Kidney (tissue), 14 donors: ENCODE measurements around the gene ZMIZ2. TPM values are rescaled to one million over a fixed set of nuclear protein-coding genes. Genes with fewer than 3 reads are reported as not detected.

ENCODE experiments used
- DNase-seq, 5 donors: peaks; one replicate each; pipeline ENCODE4 v3.0.0-alpha.2; 2013 to 2020
- FAIRE-seq: peaks from 2 replicates; lab custom pipeline; 2012; peaks lifted over from hg19 to GRCh38; lab: Jason Lieb, UNC
- H3K27ac ChIP-seq, 2 donors: one replicate each; pipeline ENCODE4 v1.7.0; 2013; ENCODE audit warnings: low read depth in 2 of 2, low read length in 2 of 2, inconsistent platforms in 1 of 2
- H3K27me3 ChIP-seq: one replicate; pipeline ENCODE4 v1.7.1; 2013; ENCODE audit warnings: low read length, inconsistent platforms; ENCODE audit not compliant: control insufficient read depth, insufficient read depth
- H3K36me3 ChIP-seq, 3 donors: one replicate each; pipeline versions ENCODE4 v1.7.0 to v1.7.1; 2013; ENCODE audit warnings: low read length in 3 of 3, control low read depth in 1 of 3, inconsistent platforms in 1 of 3; ENCODE audit not compliant: insufficient read depth in 3 of 3, control insufficient read depth in 2 of 3
- H3K4me1 ChIP-seq, 3 donors: one replicate each; pipeline versions ENCODE4 v1.7.0 to v1.7.1; 2013; ENCODE audit warnings: low read length in 3 of 3, inconsistent platforms in 1 of 3, low read depth in 1 of 3; ENCODE audit not compliant: control insufficient read depth in 2 of 3, insufficient read depth in 2 of 3
- H3K4me3 ChIP-seq, 3 donors: one replicate each; pipeline versions ENCODE4 v1.7.0 to v1.8.1; 2013; ENCODE audit warnings: low read length in 3 of 3, control low read depth in 1 of 3, inconsistent platforms in 1 of 3
- H3K9ac ChIP-seq, 3 donors: one replicate each; pipeline versions ENCODE4 v1.7.0 to v1.7.1; 2013; ENCODE audit warnings: low read length in 3 of 3, control low read depth in 1 of 3, inconsistent platforms in 1 of 3
- H3K9me3 ChIP-seq, 3 donors: one replicate each; pipeline versions ENCODE4 v1.7.0 to v1.7.1; 2013; ENCODE audit warnings: low read length in 3 of 3, control low read depth in 1 of 3, inconsistent platforms in 1 of 3; ENCODE audit not compliant: control insufficient read depth in 2 of 3, insufficient read depth in 1 of 3
- intact Hi-C: fragments of 100-400 bp; cut with DNase I; formaldehyde crosslinking; loops from one replicate; pipeline ENCODE4 v1.11.1; 2022
- polyA plus RNA-seq: library from polyadenylated mRNA; stranded (reverse); fragments of 350-450 nt; fragmentation: Illumina TruSeq; extraction: RNeasy Lipid Tissue Mini Kit (QIAGEN cat#74804); gene quantifications from one replicate; pipeline ENCODE4 v1.2.3, GENCODE V29; 2014; ENCODE audit warnings: low read depth, low replicate concordance; ENCODE audit not compliant: insufficient read depth
- total RNA-seq: library from RNA; stranded (reverse); fragmentation: NEBNext Ultra II Directional; extraction: Animal tissue kit (Norgen Biotek cat#: 25700); gene quantifications from one replicate; pipeline ENCODE4 v1.2.1, GENCODE V29; 2021
- TF ChIP-seq, protein P1 (sequence below): IDR thresholded peaks from 3 replicates; pipeline ENCODE4 v1.5.1; 2012; ENCODE audit warnings: mild to moderate bottlenecking, moderate library complexity, borderline replicate concordance; ENCODE audit not compliant: insufficient read depth; ENCODE audit errors: extremely low read depth
- donor health status: control.
- donor health status: control.
- donor health status: control.
- donor health status: control.
- donor health status: control.
- donor health status: DM: yes; HTN: yes; CAD: no.
- donor health status: Normal renal cell carcinoma (clear cell type).

Gene ZMIZ2
- total and polyA plus RNA-seq, 2 donors from 2014 or later = 30.5 to 127 TPM

DNA sequence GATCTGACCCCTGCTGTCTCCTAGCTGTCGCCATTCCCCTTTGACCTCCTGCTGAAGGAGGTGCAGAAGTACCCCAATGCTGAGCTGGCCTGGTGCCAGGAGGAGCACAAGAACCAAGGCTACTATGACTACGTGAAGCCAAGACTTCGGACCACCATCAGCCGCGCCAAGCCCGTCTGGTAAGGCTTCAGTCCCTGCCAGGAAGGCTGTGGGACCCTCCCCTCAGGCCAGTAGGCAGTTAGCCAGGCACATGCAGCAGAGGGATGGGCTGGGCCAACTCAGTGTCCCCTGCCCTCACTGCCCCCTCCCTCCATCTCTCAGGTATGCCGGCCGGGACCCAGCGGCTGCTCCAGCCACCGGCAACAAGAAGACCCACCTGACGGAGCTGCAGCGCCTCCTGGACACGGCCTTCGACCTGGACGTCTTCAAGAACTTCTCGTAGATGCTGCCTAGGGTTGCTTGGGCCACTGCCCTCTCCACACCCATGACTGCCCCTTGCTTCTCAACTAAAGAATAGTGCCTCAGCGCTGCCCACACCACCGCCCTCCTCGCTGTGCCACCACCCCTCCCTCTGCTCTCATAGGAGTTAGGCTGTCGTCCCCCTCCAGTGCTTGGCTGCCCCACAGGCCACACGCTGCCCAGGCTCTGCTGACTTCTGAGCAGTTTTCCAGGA is 41.0 kb upstream of the ZMIZ2 start:
- DNase-seq = no peak

GRCh38 chr7:44709011-44709915 is 39.4 kb upstream of the ZMIZ2 start:
- no peak for DNase-seq
- H3K27ac ChIP-seq = no peak overlapping the region
- no peaks in the 10 kb centered on the region for H3K27me3 ChIP-seq
- intact Hi-C loops = no loop called here
- H3K36me3 ChIP-seq = peaks cover 0 to 20% (median 11%) of the 10 kb centered on the region in 3 donors
- H3K4me3 ChIP-seq = no peak overlapping the region
- no peak for FAIRE-seq
- TF ChIP-seq, protein P1, sequence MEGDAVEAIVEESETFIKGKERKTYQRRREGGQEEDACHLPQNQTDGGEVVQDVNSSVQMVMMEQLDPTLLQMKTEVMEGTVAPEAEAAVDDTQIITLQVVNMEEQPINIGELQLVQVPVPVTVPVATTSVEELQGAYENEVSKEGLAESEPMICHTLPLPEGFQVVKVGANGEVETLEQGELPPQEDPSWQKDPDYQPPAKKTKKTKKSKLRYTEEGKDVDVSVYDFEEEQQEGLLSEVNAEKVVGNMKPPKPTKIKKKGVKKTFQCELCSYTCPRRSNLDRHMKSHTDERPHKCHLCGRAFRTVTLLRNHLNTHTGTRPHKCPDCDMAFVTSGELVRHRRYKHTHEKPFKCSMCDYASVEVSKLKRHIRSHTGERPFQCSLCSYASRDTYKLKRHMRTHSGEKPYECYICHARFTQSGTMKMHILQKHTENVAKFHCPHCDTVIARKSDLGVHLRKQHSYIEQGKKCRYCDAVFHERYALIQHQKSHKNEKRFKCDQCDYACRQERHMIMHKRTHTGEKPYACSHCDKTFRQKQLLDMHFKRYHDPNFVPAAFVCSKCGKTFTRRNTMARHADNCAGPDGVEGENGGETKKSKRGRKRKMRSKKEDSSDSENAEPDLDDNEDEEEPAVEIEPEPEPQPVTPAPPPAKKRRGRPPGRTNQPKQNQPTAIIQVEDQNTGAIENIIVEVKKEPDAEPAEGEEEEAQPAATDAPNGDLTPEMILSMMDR = no peak
- H3K9me3 ChIP-seq = no peaks in the 10 kb centered on the region
- H3K4me1 ChIP-seq = no peaks in the 10 kb centered on the region
- H3K9ac ChIP-seq = no peak overlapping the region

More for the DNA sequence above, 41.0 kb upstream of the ZMIZ2 start:
- TF ChIP-seq, protein P1 = no peak
- H3K4me3 ChIP-seq = no peak overlapping the region
- H3K9ac ChIP-seq = no peak overlapping the region
- no peaks in the 10 kb centered on the region for H3K9me3 ChIP-seq
- H3K36me3 ChIP-seq = peaks cover 2 to 20% (median 11%) of the 10 kb centered on the region in 3 donors
- no peak for FAIRE-seq
- no peaks in the 10 kb centered on the region for H3K4me1 ChIP-seq
- H3K27me3 ChIP-seq = no peaks in the 10 kb centered on the region
- intact Hi-C loops = no loop called here
- no peak overlapping the region for H3K27ac ChIP-seq

DNA sequence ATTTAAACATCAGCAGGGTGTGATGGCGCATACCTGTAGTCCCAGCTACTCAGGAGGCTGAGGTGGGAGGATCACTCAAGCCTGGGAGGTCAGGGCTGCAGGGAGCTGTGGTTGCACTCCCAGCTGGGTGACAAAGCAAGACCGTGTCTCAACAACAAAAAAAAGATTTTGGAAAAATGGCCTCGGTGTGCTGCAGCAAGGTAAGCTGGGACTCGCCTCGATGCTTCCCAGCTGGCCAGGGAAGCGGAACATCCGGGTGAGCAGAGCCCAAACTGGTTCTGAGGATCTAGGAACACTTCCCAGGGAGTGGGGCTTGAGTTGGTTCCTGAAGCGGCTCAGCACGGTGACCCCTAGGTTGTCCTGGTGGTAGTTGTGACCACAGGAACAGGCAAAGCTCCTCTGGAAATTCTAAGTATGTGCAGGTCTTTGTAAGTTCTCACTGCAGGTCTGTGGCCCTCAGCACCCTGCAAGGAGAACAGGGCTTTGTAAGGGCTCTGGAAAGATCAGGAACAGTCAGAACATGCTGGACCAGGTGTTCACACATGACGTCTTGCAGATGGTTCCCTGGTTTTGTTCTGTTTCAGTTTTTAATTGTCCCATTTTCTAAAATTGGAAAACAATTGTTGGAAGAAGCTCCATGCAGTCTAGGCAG is 38.6 kb upstream of the ZMIZ2 start:
- TF ChIP-seq, protein P1 = no peak

More for the DNA sequence above, 38.6 kb upstream of the ZMIZ2 start:
- no peaks in the 10 kb centered on the region for H3K4me1 ChIP-seq
- no peak for FAIRE-seq
- no peaks in the 10 kb centered on the region for H3K9me3 ChIP-seq
- peaks cover 0 to 20% (median 11%) of the 10 kb centered on the region in 3 donors for H3K36me3 ChIP-seq
- no peak overlapping the region for H3K27ac ChIP-seq
- intact Hi-C loops = no loop called here
- no peak overlapping the region for H3K4me3 ChIP-seq
- no peak overlapping the region for H3K9ac ChIP-seq
- H3K27me3 ChIP-seq = no peaks in the 10 kb centered on the region
- DNase-seq = no peak
